GM12878 (cell line): Measurements from ENCODE around the gene MTFMT.

Experiments used
- CTCF ChIP-seq, 3 experiments: IDR thresholded peaks in 2 of 3; conservative IDR thresholded peaks in 1 of 3; 2 replicates each; pipeline ENCODE4 v1.5.1; 2011; ENCODE audit warnings: low read depth in 3 of 3, low read length in 3 of 3, mild to moderate bottlenecking in 3 of 3, control low read depth in 2 of 3, moderate library complexity in 2 of 3, inconsistent platforms in 1 of 3, mixed read lengths in 1 of 3; ENCODE audit not compliant: control insufficient read depth in 2 of 3, insufficient read depth in 1 of 3; ENCODE audit errors: extremely low read depth in 1 of 3
- EED ChIP-seq: sonication (generic); IDR thresholded peaks from 2 replicates; pipeline ENCODE4 v1.6.1; 2016; ENCODE audit warnings: antibody characterized with exemption, low read depth
- MAX ChIP-seq: IDR thresholded peaks from 2 replicates; pipeline ENCODE4 v1.6.1; 2012; ENCODE audit warnings: low read depth, low read length, improper control_type of control experiment
- TAF1 ChIP-seq: IDR thresholded peaks from 2 replicates; pipeline ENCODE4 v1.6.1; 2011; ENCODE audit warnings: mild to moderate bottlenecking, low read depth, low read length, borderline replicate concordance
- WRNIP1 ChIP-seq: IDR thresholded peaks from 2 replicates; pipeline ENCODE4 v1.6.1; 2011; ENCODE audit warnings: low read depth, low read length, improper control_type of control experiment, borderline replicate concordance

GRCh38 chr15:65056868-65057548 lies 27.6 kb upstream of the MTFMT start:
- TF ChIP-seq CTCF (IDR thresholded peaks at IDR 0.05 in 2 of 3, conservative IDR thresholded peaks at IDR 0.05 in 1 of 3; ENCODE audit: control insufficient read depth in 2 of 3, extremely low read depth in 1 of 3, insufficient read depth in 1 of 3, low read depth in 3 of 3, low read length in 3 of 3) = no peak
- TF ChIP-seq TAF1 = no peak
- TF ChIP-seq EED = no peak
- no peak for TF ChIP-seq WRNIP1
- no peak for TF ChIP-seq MAX
